A549 (cell line): Measurements from ENCODE around the gene MAML2.

Experiments used
- CHD2 ChIP-seq: fragments of 150-350 bp; IDR thresholded peaks from 2 replicates; pipeline ENCODE4 v1.6.1; 2014; ENCODE audit warnings: low read length; ENCODE audit not compliant: partially characterized antibody
- CTCF ChIP-seq: fragments of >200 bp; sonication (Bioruptor Twin); formaldehyde crosslinking; IDR thresholded peaks from 3 replicates; pipeline ENCODE4 v1.5.1; 2016
- EP300 ChIP-seq, 2 experiments: fragments of >200 bp; sonication (Bioruptor Twin); formaldehyde crosslinking; IDR thresholded peaks; 2 replicates in 1 of 2; 3 replicates in 1 of 2; pipeline ENCODE4 v1.6.1; 2016 to 2017
- HDAC2 ChIP-seq: fragments of 200-600 bp; sonication (generic); IDR thresholded peaks from 2 replicates; pipeline ENCODE4 v1.6.1; 2016
- HOXB13 ChIP-seq: fragments of 250-450 bp; sonication (Bioruptor Pico); IDR thresholded peaks from 2 replicates; pipeline ENCODE4 v1.5.0; 2020; ENCODE audit warnings: low read depth, mild to moderate bottlenecking, moderate library complexity
- HOXB5 ChIP-seq: fragments of 250-450 bp; sonication (Bioruptor Pico); IDR thresholded peaks from 2 replicates; pipeline ENCODE4 v1.5.0; 2020; ENCODE audit warnings: mild to moderate bottlenecking, moderate library complexity
- KDM1A ChIP-seq: fragments of 200-600 bp; sonication (generic); IDR thresholded peaks from 2 replicates; pipeline ENCODE4 v1.6.1; 2016; ENCODE audit warnings: low read depth, mild to moderate bottlenecking
- MAFK ChIP-seq: fragments of 450-650 bp; IDR thresholded peaks from 2 replicates; pipeline ENCODE4 v1.6.1; 2014; ENCODE audit not compliant: partially characterized antibody
- PBX3 ChIP-seq: IDR thresholded peaks from 2 replicates; pipeline ENCODE4 v1.6.1; 2012
- POLR2A ChIP-seq: IDR thresholded peaks from 2 replicates; pipeline ENCODE4 v1.6.1; 2012; ENCODE audit warnings: mild to moderate bottlenecking, low read length
- POLR2AphosphoS2 ChIP-seq: conservative IDR thresholded peaks from 2 replicates; pipeline ENCODE4 v1.6.1; 2012; ENCODE audit warnings: low read length, improper control_type of control experiment, inconsistent platforms
- RAD21 ChIP-seq, 2 experiments: fragments of >200 bp in 1 of 2; sonication (Bioruptor Twin) in 1 of 2; formaldehyde crosslinking in 1 of 2; IDR thresholded peaks in 1 of 2; conservative IDR thresholded peaks in 1 of 2; 2 replicates in 1 of 2; 3 replicates in 1 of 2; pipeline ENCODE4 v1.6.1; 2012 to 2018; ENCODE audit warnings: inconsistent platforms in 1 of 2

- TF ChIP-seq CTCF (no peak), PBX3 (no peak), HOXB13 (no peak), POLR2AphosphoS2 (no peak), RAD21 (conservative IDR thresholded peaks at IDR 0.05 in 1 of 2, IDR thresholded peaks at IDR 0.05 in 1 of 2) (no peak), HDAC2 (no peak), EP300 (IDR thresholded peaks at IDR 0.05) (no peak), MAFK (no peak), POLR2A (no peak), KDM1A (no peak), HOXB5 (CRISPR knock-in tag) (no peak), CHD2 (no peak)
These were observed 305.5 kb downstream of the MAML2 start for GRCh38 chr11:96037405-96037949.
